Tibial nerve (tissue), 4 donors: ENCODE data around the gene PDCD1.

Experiments
- CTCF ChIP-seq, 5 experiments: fragments of 200-600 bp in 3 of 5; fragments of 450-650 bp in 2 of 5; sonication (generic) in 3 of 5; IDR thresholded peaks; one replicate each; pipeline ENCODE4 v1.5.1; 2016 to 2019; ENCODE audit warnings: antibody characterized with exemption in 5 of 5, mild to moderate bottlenecking in 3 of 5, moderate library complexity in 2 of 5
- EP300 ChIP-seq, 2 donors: sonication (generic); formaldehyde crosslinking; IDR thresholded peaks; one replicate each; pipeline ENCODE4 v1.6.1; 2017; ENCODE audit warnings: antibody characterized with exemption in 2 of 2, mild to moderate bottlenecking in 1 of 2
- POLR2A ChIP-seq, 2 donors: fragments of 450-650 bp; IDR thresholded peaks; one replicate each; pipeline ENCODE4 v1.6.1; 2017; ENCODE audit warnings: antibody characterized with exemption in 2 of 2, mild to moderate bottlenecking in 2 of 2, moderate library complexity in 2 of 2

GRCh38 chr2:241865957-241866789 lies 7.5 kb upstream of the PDCD1 start:
- TF ChIP-seq CTCF (IDR thresholded peaks at IDR 0.05) (no peak), POLR2A (IDR thresholded peaks at IDR 0.05) (no peak), EP300 (IDR thresholded peaks at IDR 0.05) (no peak)
